ENCODE measurements around the gene CHCT1. TPM values are rescaled to one million over a fixed set of nuclear protein-coding genes. Genes with fewer than 3 reads are reported as not detected.

The CHCT1 gene
- total RNA-seq, 2 experiments from 2014 or later, result not detected

GRCh38 chr17:60401819-60402218 lies 20.5 kb upstream of the CHCT1 start:
- Mint-ChIP-seq H3K27me3 (no peaks in the 10 kb centered on the region), H3K4me1 (ENCODE audit: low read depth) (peaks cover 9% of the 10 kb centered on the region), H3K9me3 (no peaks in the 10 kb centered on the region), H3K27ac (no peak overlapping the region), H3K4me3 (no peak overlapping the region), H3K36me3 (ENCODE audit: low read depth) (no peaks in the 10 kb centered on the region)
- intact Hi-C loops (cut with micrococcal nuclease), result no loop called here
- CTCF ChIA-PET, result interaction anchor here (0.7 to 1.7 kb wide), 2 partner anchors 11 to 1247 kb away, joined by 3 to 4 read pairs; partner anchors contain the start of gene SKA2
- ATAC-seq (no peak), DNase-seq (no peak)
- no peak for TF ChIP-seq CTCF (IDR thresholded peaks at IDR 0.05)
- POLR2A ChIA-PET, result no interaction called here

- no peaks in the 10 kb centered on the region for H3K27me3 Mint-ChIP-seq
- intact Hi-C loops (cut with micrococcal nuclease), result no loop called here
- TF ChIP-seq CTCF (IDR thresholded peaks at IDR 0.05), result no peak
- no peaks in the 10 kb centered on the region for H3K36me3 Mint-ChIP-seq (ENCODE audit: low read depth)
- H3K27ac Mint-ChIP-seq, result no peak overlapping the region
- no peak overlapping the region for H3K4me3 Mint-ChIP-seq
- ChIA-PET POLR2A (no interaction called here), CTCF (interaction anchor here (2.7 kb wide), 1 partner anchor 18 kb away, joined by 9 read pairs; no protein-coding TSS in a partner anchor)
- peaks cover under 1% of the 10 kb centered on the region for H3K4me1 Mint-ChIP-seq (ENCODE audit: low read depth)
- ATAC-seq, result no peak
- no peak for DNase-seq
- no peaks in the 10 kb centered on the region for H3K9me3 Mint-ChIP-seq
Observed at GRCh38 chr17:60403523-60403810, 18.8 kb upstream of the CHCT1 start.

GRCh38 chr17:60403962-60404361 lies 18.3 kb upstream of the CHCT1 start:
- DNase-seq (no peak), ATAC-seq (no peak)
- intact Hi-C loops (cut with micrococcal nuclease), result no loop called here
- H3K4me3 Mint-ChIP-seq, result no peak overlapping the region
- H3K9me3 Mint-ChIP-seq, result no peaks in the 10 kb centered on the region
- no peak for TF ChIP-seq CTCF (IDR thresholded peaks at IDR 0.05)
- no peak overlapping the region for H3K27ac Mint-ChIP-seq
- H3K4me1 Mint-ChIP-seq (ENCODE audit: low read depth), result no peaks in the 10 kb centered on the region
- H3K36me3 Mint-ChIP-seq (ENCODE audit: low read depth), result no peaks in the 10 kb centered on the region
- H3K27me3 Mint-ChIP-seq, result no peaks in the 10 kb centered on the region
- ChIA-PET CTCF (interaction anchor here (2.7 kb wide), 1 partner anchor 17 kb away, joined by 9 read pairs; no protein-coding TSS in a partner anchor), POLR2A (no interaction called here)

- ATAC-seq, result no peak
- intact Hi-C loops (cut with micrococcal nuclease), result no loop called here
Observed at GRCh38 chr17:60406887-60407286, 15.4 kb upstream of the CHCT1 start.

GRCh38 chr17:60410001-60410400 lies 12.3 kb upstream of the CHCT1 start:
- DNase-seq, result no peak
- Mint-ChIP-seq H3K27ac (no peak overlapping the region), H3K36me3 (ENCODE audit: low read depth) (no peaks in the 10 kb centered on the region), H3K4me1 (ENCODE audit: low read depth) (no peaks in the 10 kb centered on the region), H3K4me3 (no peak overlapping the region), H3K9me3 (no peaks in the 10 kb centered on the region), H3K27me3 (no peaks in the 10 kb centered on the region)
- intact Hi-C loops (cut with micrococcal nuclease), result no loop called here
- TF ChIP-seq CTCF (IDR thresholded peaks at IDR 0.05), result no peak
- ChIA-PET POLR2A (no interaction called here), CTCF (interaction anchor here (1.0 to 1.3 kb wide), 3 partner anchors 11 to 17 kb away, joined by 3 to 4 read pairs (median 4); no protein-coding TSS in a partner anchor)
- no peak for ATAC-seq

More at GRCh38 chr17:60406887-60407286, 15.4 kb upstream of the CHCT1 start:
- POLR2A ChIA-PET, result no interaction called here
- no peaks in the 10 kb centered on the region for H3K36me3 Mint-ChIP-seq (ENCODE audit: low read depth)
- no peak for DNase-seq
- H3K9me3 Mint-ChIP-seq, result no peaks in the 10 kb centered on the region
- TF ChIP-seq CTCF (IDR thresholded peaks at IDR 0.05), result no peak
- H3K4me3 Mint-ChIP-seq, result no peak overlapping the region
- no peaks in the 10 kb centered on the region for H3K4me1 Mint-ChIP-seq (ENCODE audit: low read depth)
- H3K27me3 Mint-ChIP-seq, result no peaks in the 10 kb centered on the region
- H3K27ac Mint-ChIP-seq, result no peak overlapping the region
- CTCF ChIA-PET, result interaction anchor here (0.6 to 1.3 kb wide), 2 partner anchors 14 to 31 kb away, joined by 3 to 4 read pairs; no protein-coding TSS in a partner anchor
